SKM-1 (cell line): ENCODE measurements around the gene RRP15.

Experiments
- DNase-seq: peaks from one replicate; lab custom pipeline; 2025; ENCODE audit not compliant: unreplicated experiment; lab: John Stamatoyannopoulos, UW

Gene RRP15, protein sequence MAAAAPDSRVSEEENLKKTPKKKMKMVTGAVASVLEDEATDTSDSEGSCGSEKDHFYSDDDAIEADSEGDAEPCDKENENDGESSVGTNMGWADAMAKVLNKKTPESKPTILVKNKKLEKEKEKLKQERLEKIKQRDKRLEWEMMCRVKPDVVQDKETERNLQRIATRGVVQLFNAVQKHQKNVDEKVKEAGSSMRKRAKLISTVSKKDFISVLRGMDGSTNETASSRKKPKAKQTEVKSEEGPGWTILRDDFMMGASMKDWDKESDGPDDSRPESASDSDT

GRCh38 chr1:218284917-218285635 is at the start of gene RRP15:
TSS of gene RRP15 (plus strand) at chr1:218285293. CDS start at chr1:218285317, 24 bp downstream.
- DNase-seq = peak; percentile 91

DNA sequence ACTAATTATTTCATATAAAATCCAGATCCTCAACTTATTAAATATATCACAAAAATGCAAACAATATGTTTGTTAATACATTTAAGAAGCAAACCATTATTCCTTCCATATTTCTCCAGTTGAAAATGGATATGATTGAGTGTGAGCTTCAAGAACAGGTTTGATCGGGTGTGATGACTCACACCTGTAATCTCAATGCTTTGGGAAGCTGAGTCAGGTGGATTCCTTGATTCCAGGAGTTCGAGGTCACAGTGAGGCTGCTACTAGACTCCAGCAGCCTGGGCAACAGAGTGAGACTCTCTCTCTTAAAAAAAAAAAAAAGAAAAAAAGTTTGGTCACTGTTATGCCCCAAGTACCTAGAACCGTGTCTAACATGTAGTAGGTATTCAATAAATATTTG is 42.9 kb upstream of the RRP15 start:
- no peak for DNase-seq

DNA sequence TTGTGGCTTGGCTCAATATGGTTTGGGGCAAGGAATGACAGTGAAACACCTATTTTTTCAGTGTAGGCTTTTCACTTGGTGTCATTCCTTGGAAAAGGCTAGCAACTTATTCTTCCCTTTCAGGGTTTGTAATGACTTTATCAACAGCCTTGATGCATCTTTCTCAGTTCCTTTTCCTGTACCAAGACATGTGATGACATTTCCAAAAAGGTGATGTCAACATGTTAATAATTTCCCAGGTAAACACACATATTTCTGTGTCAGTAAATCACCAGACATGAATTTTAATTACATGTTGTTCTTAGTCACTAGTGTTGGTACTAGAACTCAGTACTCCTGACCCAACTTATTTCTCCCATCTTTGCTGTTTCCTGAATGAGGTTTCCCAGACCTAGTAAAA is 37.8 kb upstream of the RRP15 start:
- DNase-seq = no peak

DNA sequence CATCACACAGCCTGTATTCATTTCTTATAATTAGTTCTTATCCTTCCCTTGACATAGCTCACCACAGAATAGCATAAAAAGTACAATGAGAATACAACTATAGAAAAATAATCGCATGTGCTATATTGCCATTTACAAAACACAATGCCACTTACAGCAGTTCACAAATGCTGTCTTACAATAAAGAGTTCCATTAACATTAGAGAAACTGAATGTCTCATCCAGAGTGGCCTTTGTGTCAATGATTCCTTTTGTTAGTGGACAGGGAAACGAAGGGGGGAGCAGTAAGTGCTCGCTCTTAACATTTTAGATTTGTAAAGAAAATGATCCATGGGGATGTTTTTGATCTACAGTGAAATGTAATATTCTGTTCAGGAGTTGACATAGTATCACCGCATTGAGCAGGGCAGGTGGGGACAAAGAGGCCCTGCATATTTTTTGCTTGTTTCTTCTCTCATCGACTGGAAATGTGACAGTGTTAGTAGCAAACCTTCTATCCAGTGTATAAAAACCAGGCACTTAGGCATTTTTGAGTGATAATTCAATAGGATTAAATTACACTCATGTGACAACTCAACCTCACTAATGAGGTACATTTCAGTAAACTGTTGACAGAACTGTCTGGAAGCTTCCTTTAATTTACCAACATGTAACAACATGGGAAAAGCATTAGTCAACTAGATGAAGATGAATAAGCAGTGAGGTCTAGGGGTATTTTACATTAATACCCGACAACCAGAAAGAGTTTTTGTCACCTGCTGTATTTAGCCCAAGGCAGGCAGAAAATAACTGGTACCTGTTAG is 35.6 kb upstream of the RRP15 start:
- no peak for DNase-seq

- DNase-seq = no peak
These were observed 34.6 kb upstream of the RRP15 start for GRCh38 chr1:218250492-218250891.

DNA sequence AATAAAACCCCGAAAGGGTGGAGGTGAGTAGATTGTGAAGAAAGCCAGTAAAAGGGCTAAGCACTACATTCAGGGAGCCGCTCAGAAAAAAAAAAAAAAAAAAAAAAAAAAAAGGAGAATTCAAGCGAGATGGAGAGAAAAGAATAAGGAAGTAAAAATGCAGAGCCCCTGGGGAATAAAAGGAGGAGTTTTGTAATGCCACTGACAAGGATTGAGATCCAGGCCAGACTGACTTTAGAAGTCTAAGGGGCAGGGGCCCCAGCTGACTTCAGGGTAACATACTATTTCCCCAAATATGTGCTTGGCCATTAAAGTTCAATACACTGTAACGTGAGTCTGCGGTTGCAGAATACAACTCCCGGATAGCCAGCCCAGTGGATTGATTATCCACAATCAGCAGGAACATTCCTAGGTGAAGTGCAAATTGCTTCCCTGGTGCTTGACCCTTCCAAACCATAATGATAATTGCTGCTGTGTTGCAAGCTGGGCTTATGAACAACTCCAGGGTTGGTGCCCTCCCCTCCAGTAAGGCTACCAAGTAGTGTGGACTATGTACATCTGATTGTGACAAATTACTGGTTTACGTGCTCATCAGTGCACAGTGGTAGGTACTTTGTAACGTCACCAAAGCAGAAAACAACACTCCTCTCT is 30.7 kb upstream of the RRP15 start:
- peak; percentile 44 for DNase-seq

DNA sequence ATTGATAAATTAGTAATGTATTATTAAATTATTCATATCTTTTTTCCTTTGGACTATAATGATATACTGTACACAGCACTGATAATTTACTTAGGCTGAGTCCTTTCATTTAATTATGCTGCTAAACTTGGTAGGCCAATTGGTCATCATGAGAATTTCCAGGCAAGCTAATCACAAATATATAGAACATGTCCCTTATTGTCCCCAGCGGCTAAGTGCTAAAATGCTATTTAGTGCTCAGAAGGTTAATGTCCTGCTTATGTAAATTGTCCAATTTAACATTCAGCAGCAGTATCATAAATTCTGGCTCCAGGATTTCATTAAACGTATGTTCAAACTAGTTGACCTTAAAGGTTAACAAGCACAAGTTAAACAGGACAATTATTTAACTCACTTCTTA is 30.0 kb upstream of the RRP15 start:
- DNase-seq = no peak

DNA sequence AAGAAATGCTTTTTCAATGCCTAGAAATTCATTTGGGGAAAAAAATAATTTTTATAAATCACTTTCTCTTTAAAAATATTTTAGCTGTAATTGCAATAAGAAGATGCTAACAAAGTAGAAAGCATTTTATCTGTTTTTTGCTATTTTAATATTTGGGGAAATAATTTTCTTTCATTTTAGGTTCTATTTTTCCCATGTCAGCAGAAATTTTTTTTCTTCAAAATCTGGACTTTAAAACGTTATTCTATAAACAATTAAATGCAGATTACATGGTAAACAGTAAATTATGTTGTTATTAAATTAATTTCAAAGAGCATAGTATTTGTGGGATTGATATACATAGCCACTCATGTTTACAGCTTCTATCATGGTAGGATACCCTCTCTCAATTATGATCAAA is 27.7 kb upstream of the RRP15 start:
- no peak for DNase-seq

DNA sequence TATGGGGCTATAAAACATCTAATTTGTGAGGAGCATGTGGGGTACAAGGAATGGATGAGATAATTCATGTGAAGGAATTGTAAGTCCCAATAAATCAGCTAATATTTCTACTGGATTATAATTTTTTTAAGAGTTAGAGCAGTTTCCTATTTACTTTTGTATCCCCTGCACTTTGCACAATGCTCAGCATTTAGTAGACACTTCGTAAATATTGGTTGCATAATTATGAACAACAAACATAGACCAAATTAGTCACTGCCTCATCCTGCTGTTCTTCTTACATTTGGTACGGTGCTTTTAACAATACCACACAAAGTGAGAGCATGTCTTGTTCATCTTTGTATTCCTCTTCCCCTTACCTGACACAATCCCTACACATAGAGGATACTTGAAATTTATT is 27.1 kb upstream of the RRP15 start:
- no peak for DNase-seq

GRCh38 chr1:218259339-218259738 is 25.8 kb upstream of the RRP15 start:
- DNase-seq = no peak

- DNase-seq = no peak
These were observed 25.3 kb upstream of the RRP15 start for GRCh38 chr1:218259800-218260199.

- no peak for DNase-seq
These were observed 22.8 kb upstream of the RRP15 start for GRCh38 chr1:218262259-218262658.

DNA sequence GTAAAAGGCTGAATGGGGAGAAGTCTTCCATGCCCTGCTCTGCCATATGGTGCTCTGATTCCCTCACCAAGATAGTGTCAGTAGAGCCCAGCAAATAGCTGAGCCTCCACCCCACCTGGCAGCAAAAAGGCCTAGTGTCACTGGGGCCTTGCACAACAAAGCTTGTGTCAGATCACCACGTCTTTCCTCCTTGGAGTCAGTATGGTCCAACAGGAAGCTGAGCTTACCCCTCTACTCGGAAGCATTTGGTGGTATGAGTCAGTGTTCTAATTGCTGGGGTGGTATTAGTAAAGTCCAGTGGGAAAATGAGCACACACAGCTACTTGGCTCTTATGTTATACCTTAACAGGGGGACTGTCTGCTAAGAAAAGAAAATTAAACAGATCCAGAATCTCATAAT is 18.7 kb upstream of the RRP15 start:
- no peak for DNase-seq

- DNase-seq = no peak
These were observed 12.7 kb upstream of the RRP15 start for GRCh38 chr1:218272366-218272765.

DNA sequence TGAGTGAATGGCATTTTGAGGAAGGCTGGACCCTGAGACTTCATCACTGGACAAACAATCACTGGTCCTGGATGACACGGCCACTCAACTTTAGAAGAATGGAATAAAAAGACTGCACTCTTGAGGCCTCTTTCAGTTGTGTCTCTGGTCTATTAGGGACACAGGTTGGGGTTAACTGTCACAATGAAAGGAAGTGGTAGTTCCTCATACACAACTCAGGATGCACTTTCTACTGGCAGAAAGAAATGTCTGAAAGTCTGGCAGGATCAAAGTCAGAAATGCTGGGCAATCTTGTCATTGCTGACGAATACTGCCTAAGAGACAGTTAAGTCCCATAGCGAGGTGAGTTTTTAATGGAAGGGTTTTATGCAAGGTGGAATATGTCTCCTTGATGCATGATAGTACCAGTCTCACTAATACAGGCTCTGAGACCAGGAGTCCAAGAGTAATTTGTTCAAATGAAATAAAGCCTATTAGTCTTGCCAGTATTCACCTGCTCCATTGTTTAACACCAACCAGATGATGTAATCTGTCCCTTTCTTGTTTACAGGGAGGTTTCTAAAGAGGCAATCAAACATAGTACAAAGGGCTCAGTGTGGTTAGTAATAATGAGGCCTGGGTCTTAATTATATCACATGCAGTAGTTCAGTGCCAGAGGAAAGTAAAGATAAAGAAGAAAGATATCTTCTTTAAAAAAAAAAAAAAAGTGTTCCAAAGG is 11.2 kb upstream of the RRP15 start:
- no peak for DNase-seq

DNA sequence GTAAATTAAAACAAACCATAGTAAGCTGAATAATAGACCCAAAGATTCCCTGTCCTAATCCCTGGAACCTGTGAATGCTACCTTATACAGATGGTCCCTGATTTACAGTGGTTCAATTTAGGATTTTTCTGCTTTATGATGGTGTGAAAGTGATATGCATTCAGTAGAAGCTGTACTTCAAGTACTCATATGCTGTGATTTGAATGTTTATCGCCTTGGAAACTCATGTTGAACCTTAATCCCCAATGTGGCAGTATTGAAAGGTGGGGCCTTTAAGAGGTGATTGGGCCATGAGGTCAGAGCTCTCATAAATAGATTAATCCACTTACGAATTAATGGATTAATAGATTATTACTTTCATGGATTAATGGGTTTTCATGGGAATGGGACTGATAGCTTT is 10.6 kb upstream of the RRP15 start:
- no peak for DNase-seq

DNA sequence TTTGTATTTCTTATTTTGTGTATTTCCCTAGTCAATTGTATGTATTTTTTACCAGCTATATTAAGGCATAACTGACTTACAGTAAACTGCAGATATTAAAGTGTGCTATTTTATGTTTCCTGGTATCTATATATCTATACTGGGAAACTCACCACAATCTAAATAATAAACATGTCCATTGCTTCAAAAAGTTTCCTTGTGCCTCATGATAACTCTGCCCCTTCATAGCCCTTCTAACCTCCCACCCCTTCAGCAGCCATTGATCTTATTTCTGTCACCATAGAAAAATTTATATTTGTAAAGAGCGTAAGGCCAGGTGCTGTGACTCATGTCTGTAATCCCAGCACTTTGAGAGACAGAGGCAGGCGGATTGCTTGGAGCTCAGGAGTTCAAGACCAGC is 9.3 kb upstream of the RRP15 start:
- no peak for DNase-seq

DNA sequence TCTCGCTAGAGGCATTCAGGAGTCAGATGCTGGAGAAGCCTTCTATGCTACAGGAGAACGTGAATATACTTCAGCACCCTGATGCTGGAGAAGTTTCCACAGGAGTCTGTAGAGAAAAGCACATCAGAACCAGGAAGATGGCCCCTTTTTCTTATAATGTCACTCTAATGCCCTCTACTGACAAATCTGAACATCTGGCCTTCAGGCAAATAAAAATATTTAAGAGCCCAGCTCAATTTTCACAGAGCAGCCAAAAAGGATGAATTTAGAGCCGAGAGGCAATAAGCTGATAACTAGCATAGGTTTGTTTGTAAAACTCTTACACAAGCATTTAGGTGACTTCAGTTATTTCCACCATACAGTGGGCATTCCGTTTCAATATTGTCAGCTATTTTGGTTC is 3.8 kb upstream of the RRP15 start:
- DNase-seq = no peak

DNA sequence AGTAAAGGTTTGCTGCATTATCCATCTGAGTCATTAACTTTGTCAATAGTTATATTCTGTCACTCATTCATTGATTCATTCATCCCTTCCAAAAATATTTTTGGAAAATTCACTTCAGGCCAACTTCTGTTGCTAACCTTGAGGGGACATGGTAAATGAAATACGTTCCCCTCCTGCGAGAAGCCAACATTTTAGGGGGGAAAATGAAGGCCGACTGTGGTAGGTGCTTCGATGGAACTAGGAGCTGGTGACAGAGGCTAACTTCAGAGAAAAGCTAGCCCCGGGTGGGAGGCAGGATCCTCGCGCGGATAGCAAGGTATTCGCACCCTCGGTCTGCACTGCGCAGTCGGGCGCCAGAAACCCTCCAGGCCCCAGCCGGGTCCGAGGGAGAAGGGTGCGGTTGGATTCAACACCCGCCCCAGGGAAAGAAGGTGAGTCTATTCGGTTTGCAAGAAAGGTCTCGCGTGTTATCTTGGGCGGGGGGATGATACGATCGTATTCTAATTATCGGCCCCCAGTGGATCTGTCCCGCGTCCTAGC is 646 bp upstream of the RRP15 start:
- no peak for DNase-seq

- no peak for DNase-seq
These were observed 7.4 kb downstream of the RRP15 start for GRCh38 chr1:218292515-218292914.

GRCh38 chr1:218294546-218294945 is 9.5 kb downstream of the RRP15 start:
- no peak for DNase-seq
